ENCODE measurements around the gene HNRNPK. TPM values are rescaled to one million over a fixed set of nuclear protein-coding genes. Genes with fewer than 3 reads are reported as not detected.

The HNRNPK gene
- total and polyA plus RNA-seq, 10 of the 15 experiments (the other 5 are each of a cell fraction or from before 2014, with no cell fraction given), result 235 to 970 (median 652) TPM

GRCh38 chr9:83920469-83920926 is 59.5 kb downstream of the HNRNPK start:
- H3K27ac ChIP-seq (ENCODE audit: control insufficient read depth, insufficient read depth), result peak overlapping the region; percentile 79
- ChIA-PET RAD21 (ENCODE audit: unreplicated experiment) (interaction anchor here (0.8 to 2.4 kb wide), 3 partner anchors 8 to 346 kb away, joined by 3 to 5 read pairs (median 5); no protein-coding TSS in a partner anchor), CTCF (interaction anchor here (0.6 to 4.9 kb wide), 15 partner anchors 8 to 422 kb away, joined by 3 to 25 read pairs (median 4); no protein-coding TSS in a partner anchor), SMC1A (ENCODE audit: uncharacterized antibody, unreplicated experiment) (interaction anchor here (0.7 to 1.7 kb wide), 5 partner anchors 58 to 585 kb away, joined by 3 to 6 read pairs (median 4); no protein-coding TSS in a partner anchor), POLR2A (interaction anchor here (0.6 to 2.1 kb wide), 2 partner anchors 57 to 60 kb away, joined by 5 to 7 read pairs; partner anchors contain the start of genes HNRNPK and RMI1)
- BruUV-seq (replicated peaks), result TSS peak; percentile 79
- H3K4me1 ChIP-seq (ENCODE audit: control insufficient read depth, insufficient read depth, low read length), result peaks cover 9% of the 10 kb centered on the region
- H3K9ac ChIP-seq (ENCODE audit: control insufficient read depth, insufficient read depth, low read length), result peak overlapping the region; percentile 73
- no peaks in the 10 kb centered on the region for H3K9me3 ChIP-seq (replicated peaks; ENCODE audit: control insufficient read depth, insufficient read depth, low read length)
- no peaks in the 10 kb centered on the region for H3K36me3 ChIP-seq (ENCODE audit: control insufficient read depth in 2 of 2, insufficient read depth in 2 of 2, low read length in 1 of 2)
- H2AFZ ChIP-seq (ENCODE audit: control insufficient read depth, low read depth, low read length), result peak overlapping the region; percentile 84
- peak; percentile 50 for ATAC-seq
- H3K27me3 ChIP-seq (replicated peaks in 1 of 2; ENCODE audit: control insufficient read depth in 2 of 2, insufficient read depth in 2 of 2, low read length in 1 of 2), result no peaks in the 10 kb centered on the region
- peak overlapping the region; percentile 97 for H3K4me2 ChIP-seq (ENCODE audit: control insufficient read depth, insufficient read depth)
- in situ Hi-C loops (cut with MboI) (no loop called here), intact Hi-C loops (cut with micrococcal nuclease; ENCODE audit: unreplicated experiment) (loop anchor here (2.0 to 5.0 kb wide), 3 partner anchors 213 to 397 kb away; partner anchors contain the start of genes IDNK and UBQLN1)
- peak; percentile 92 for FAIRE-seq
- H3K79me2 ChIP-seq (ENCODE audit: control insufficient read depth, insufficient read depth, low read length), result no peaks in the 10 kb centered on the region
- H4K20me1 ChIP-seq (ENCODE audit: control insufficient read depth, insufficient read depth), result no peaks in the 10 kb centered on the region
- peak overlapping the region; percentile 79 for H3K4me3 ChIP-seq
- 1% methylated on average over 16 of the region's 16 CpGs for WGBS (ENCODE audit: insufficient coverage, insufficient replicate concordance, low lambda C conversion rate, missing lambda C conversion rate)
- peak; percentile 24 for DNase-seq (ENCODE audit: low read depth, low spot score)
- 0 out of 2 replicates have a peak, but pooled peaks have one; percentile 6 for TF ChIP-seq RCOR1 (conservative IDR thresholded peaks at IDR 0.05; ENCODE audit: low read depth, low read length)
- no peak for TF ChIP-seq ASH2L (IDR thresholded peaks at IDR 0.05; ENCODE audit: borderline replicate concordance, low read depth)
- TF ChIP-seq FOXM1 (IDR thresholded peaks at IDR 0.05; ENCODE audit: low read depth, low read length), result peak; percentile 50; the same call in 1 of the 2 replicates
- TF ChIP-seq ZBTB33 (IDR thresholded peaks at IDR 0.05), result peak; percentile 55; the same call in 1 of the 2 replicates
- TF ChIP-seq ZNF24 (IDR thresholded peaks at IDR 0.05), result no peak
- TF ChIP-seq RUNX3 (IDR thresholded peaks at IDR 0.05; ENCODE audit: low read length), result peak; percentile 33; the same call in 1 of the 2 replicates
- TF ChIP-seq CTCF (IDR thresholded peaks at IDR 0.05 in 2 of 3, conservative IDR thresholded peaks at IDR 0.05 in 1 of 3; ENCODE audit: control insufficient read depth in 2 of 3, extremely low read depth in 1 of 3, insufficient read depth in 1 of 3, low read depth in 3 of 3, low read length in 3 of 3), result peak; percentile 29 to 47 (median 47)
- no peak; the same call in 1 of the 2 replicates for TF ChIP-seq NBN (IDR thresholded peaks at IDR 0.05)
- TF ChIP-seq GABPA (IDR thresholded peaks at IDR 0.05; ENCODE audit: low read depth), result no peak
- TF ChIP-seq IKZF1 (conservative IDR thresholded peaks at IDR 0.05), result no peak
- peak; percentile 73; the same call in 1 of the 2 replicates for TF ChIP-seq MTA3 (IDR thresholded peaks at IDR 0.05; ENCODE audit: borderline replicate concordance, low read length)
- no peak for TF ChIP-seq SREBF2 (IDR thresholded peaks at IDR 0.05; ENCODE audit: low read length)
- peak; percentile 40; the same call in 1 of the 2 replicates for TF ChIP-seq RAD21 (IDR thresholded peaks at IDR 0.05; ENCODE audit: insufficient read depth, low read depth, low read length)
- TF ChIP-seq YBX1 (IDR thresholded peaks at IDR 0.05), result no peak
- TF ChIP-seq ETV6 (conservative IDR thresholded peaks at IDR 0.05 in 1 of 2, IDR thresholded peaks at IDR 0.05 in 1 of 2; ENCODE audit: borderline replicate concordance in 1 of 2, low read depth in 1 of 2), result peak in 1 of 2 experiments; percentile 47; a peak in 1 of 4 replicates
- no peak for TF ChIP-seq MEF2A (IDR thresholded peaks at IDR 0.05; ENCODE audit: insufficient read depth, low read depth, low read length)
- TF ChIP-seq CEBPZ (IDR thresholded peaks at IDR 0.05; ENCODE audit: low read depth, low read length), result no peak
